GM21515 (cell line): Measurements from ENCODE around the gene MTF1.

ENCODE experiments used
- ATAC-seq: cut with Tn5 transposase; IDR thresholded peaks from one replicate; pipeline ENCODE4 v1.9.1; 2021; ENCODE audit not compliant: unreplicated experiment

Gene MTF1

DNA sequence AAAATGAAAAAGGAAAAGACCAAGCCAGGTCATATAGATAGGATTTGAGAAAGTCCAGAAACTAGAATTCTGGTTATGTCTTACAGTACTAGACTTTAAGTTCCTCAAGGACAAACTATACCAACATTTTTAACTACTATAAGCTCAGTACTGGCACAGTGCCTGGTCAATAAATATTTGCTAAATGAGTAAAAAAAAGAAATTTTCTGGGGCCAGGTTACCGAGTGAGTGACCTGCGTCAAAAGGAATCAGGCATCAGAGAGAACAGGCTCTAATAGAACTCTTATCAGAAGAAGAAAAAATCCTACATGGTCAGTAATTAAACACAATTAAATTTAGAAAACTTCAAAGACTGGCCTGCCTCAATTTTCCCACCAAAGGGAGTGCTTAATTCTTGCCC, 27.6 kb downstream of the MTF1 start:
- ATAC-seq: no peak

DNA sequence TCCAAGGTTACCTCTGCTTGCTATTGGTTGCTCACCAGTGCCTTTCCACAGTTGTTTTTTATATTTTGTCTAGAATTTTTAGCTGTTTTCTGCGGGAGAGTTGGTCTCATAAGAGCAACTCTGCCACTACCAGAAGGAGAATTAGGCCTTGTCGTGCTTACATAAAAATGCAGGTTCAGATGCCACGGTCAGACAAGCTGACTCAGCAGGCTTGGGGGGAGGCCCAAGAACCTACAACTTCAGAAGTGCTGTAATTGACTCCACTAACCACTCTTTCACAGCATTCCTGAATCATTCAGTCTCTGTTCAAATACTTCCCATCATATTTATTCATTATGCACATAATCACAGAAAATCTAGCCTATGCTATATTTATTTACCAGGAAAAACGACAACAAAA, 28.3 kb downstream of the MTF1 start:
- ATAC-seq: no peak

DNA sequence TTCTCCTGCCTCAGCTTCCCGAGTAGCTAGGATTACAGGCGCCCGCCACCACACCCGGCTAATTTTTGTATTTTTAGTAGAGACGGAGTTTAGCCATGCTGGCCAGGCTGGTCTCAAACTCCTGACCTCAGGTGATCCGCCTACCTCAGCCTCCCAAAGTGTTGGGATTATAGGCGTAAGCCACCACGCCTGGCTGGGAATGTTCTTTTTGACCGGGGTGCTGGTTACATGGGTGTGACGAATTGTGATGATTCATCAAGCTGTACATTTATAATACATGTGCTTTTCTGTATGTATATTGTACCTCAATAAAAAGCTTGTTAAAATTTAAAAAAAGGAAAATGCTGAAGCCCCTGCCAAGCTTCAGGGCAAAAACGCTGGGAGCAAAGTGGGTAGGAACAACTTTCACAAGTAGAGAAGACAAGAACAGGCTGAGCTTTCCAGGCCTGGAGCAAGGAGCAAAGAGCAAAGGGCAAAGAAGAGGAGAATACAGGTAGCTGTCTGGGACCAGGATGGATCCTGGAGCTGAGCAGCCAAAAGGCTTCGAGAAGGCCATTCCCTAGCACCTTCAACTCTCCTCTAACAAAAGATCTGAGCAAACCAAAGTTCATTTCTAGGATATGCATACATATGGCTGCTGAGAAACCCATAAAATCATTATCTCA, 30.9 kb downstream of the MTF1 start:
- ATAC-seq: no peak

DNA sequence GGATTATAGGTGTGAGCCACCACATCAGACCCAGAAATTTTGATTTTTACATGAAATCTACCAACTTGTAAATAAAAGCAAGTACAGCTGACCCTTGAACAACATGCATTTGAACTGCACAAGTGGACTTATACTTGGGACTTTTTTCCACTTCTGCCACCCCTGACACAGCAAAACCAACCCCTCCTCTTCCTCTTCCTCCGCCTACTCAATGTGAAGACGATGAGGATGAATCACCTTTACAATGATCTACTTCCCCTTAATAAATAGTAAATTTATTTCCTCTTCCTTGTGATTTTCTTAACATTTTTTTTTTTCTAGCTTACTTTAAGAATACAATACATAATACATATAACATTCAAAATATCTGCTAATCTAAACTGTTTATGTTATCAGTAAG, 33.9 kb downstream of the MTF1 start:
- no peak for ATAC-seq

DNA sequence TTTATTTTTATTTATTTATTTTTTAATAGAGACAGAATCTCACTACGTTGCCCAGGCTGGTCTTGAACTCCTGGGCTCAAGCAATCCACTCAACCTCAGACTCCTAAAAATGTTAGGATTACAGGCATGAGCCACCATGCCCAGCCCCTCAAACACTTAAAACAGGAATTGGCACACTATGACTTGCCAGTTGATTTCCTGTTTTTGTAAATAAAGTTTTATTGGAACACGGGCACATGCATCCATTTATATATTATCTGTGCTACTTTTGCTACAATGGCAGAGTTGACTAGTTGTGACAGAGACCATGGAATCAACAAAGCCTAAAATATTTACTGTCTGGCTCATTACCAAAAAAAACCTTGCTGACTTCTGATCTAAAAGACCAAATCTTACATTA, 35.4 kb downstream of the MTF1 start:
- ATAC-seq: no peak

DNA sequence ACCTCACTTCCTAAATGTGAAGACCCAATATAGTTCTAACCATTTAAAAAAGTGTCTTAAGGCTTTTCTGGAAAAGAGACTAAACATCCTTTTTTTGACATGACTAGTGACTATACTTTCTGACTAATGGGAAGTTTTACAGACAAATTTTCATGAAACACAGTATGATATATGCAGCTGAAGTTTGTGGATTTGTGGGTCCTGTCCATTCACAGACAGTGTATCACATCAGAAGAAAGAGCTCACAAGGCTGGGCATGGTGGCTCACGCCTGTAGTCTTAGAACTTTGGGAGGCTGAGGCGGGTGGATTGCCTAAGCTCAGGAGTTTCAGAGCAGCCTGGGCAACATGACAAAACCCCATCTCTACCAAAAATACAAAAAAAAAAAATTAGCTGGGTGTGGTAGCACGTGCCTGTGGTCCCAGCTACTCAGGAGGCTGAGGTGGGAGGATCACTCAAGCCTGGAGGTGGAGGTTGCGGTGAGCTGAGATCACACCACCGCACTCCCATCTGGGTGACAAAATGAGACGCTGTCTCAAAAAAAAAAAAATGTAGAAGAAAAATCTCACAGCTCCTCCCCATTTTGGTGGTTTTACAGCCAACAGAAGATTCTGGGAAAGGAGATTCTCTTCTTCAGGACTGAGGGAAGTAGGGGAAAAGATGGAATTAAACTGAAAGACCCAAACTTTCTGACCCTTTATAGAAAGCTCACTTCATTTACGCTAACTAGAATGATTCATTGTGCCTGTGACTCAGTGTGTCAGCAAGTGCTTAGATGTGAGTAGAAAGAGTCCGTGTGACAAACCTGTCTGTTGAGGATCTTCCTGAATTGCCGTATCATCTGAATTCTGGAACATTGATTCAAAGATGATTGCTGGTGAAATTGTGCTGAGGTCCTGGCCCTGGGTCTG, 36.2 kb downstream of the MTF1 start:
- no peak for ATAC-seq

DNA sequence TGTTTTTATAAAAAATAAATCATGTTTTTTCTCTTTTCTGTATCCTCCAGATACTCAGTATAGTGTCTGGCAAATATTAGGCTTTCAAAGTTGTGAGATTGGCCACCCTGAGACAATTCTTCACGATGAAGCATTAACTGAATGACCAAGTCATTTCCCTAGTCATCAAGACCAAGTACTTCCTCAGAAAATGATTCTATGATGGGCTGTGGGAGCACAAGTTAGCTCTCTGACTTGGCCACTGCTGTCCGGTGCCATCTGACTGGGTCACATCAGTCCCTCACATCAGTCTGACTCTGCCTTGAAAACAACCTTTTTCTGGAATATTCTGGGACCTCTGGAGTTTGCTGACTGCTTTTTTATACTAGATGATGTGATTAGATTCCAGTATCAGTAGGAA, 37.9 kb downstream of the MTF1 start:
- ATAC-seq: no peak

DNA sequence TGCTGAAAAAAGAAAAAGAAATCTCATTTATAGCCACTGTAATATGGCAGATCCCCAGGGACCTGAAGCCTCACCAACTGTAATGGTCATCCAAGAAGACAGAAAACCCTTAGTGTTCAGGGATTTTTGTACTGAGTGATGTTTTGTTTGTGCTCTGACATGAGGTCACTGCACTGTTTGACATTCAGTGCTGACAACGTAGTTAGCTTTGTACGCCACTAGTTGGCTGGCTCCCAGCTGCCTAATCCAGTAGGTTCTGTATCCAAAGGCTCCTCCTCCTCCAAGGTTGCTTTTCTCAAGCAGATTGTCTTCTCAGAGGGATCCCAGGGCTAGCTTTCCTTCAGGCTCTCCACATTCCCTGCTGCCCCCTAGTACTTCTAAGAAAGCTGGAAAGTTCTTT, 41.9 kb downstream of the MTF1 start:
- no peak for ATAC-seq

DNA sequence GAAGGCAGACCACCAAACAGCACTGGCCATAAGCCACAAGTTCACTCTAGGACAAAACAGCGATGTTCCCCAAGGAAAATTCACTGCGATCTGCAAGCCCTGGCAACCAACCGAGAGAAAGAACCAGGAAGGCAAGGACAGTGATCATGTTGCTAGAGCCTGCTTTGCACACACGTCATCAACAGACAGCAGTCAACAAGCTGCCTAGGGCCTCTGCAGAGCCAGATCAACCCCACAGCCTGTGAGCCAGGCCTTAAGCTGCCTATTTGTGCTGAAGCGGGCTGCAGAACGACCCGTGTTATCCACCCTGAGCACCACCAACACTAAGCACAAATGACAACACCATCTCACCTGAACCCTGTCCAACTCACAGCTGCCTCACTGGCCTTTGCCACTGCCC, 45.1 kb downstream of the MTF1 start:
- no peak for ATAC-seq

DNA sequence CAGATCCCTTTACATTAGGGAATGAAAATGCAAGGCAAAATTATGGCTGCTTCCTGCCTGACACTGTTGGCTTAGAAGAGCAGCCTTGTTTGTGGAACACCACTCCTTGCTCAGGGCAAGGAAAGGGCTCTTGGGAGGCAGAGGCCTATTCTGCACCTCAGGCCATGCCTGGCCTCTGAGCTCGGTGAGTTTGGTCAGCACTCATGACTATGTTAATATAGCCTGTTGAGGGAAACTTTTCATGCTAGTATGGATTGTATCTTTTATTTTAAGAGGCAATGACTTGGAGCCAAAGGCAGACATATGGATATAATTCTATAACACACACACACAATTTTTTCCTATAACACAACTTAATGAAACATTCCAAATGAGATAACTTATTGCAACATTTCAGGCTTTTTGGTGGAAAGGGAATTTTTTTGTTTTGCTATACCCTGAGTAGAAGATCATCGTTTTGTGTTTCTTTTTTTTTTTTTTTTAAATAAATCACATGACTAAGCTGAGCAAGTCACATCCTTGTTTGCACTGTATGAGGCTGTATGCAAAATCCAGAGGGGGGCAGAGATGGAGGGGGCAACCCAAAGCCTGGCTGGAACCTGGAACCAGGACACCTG, 45.8 kb downstream of the MTF1 start:
- no peak for ATAC-seq

DNA sequence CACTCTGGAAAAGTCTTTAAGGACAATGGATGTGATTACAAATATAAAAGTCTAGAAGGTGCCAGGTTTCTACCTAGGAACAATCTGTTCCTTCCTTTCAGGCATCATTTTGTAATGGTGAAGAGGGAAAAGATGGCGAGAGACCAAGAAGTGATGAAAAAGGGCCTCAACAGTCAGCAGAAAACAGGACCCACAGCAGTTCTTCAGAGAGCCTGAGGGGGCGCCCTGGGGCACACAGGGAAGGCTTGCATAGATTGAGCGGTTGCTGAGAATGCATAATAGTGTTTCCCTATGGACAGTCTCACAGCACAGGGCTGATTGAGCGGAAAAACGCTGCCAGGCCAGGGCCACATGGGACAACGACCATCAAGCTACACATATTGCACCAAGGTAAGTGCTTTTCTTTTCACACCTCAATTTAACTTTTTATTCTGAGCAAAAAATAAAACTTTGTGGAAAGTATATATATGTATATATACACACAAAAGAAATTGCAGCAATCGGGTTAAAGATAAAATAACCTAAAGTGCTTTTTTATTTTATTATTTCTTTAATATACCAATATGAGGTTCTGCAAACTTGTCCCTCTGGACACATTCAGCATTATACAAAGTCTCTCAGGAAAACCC, 48.3 kb downstream of the MTF1 start:
- ATAC-seq: no peak

DNA sequence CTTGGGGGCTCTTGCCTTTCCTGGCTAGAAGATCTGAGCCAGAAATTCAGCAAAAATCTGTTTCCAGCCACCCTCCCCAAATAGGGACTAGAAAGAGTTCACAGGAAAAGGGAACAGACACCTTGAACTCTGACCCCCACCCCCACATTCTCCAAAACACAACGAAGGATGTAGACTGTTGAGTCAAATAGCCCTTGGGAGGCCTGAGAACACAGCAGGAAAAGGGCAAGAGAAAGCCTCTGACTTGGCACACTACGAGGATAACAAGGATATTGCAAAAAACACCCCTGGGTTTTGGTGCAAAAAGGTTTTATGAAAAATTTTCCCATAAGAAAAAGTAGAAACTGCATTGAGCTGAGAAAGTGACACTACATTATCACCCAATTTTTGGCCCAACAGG, 49.5 kb downstream of the MTF1 start:
- no peak for ATAC-seq

DNA sequence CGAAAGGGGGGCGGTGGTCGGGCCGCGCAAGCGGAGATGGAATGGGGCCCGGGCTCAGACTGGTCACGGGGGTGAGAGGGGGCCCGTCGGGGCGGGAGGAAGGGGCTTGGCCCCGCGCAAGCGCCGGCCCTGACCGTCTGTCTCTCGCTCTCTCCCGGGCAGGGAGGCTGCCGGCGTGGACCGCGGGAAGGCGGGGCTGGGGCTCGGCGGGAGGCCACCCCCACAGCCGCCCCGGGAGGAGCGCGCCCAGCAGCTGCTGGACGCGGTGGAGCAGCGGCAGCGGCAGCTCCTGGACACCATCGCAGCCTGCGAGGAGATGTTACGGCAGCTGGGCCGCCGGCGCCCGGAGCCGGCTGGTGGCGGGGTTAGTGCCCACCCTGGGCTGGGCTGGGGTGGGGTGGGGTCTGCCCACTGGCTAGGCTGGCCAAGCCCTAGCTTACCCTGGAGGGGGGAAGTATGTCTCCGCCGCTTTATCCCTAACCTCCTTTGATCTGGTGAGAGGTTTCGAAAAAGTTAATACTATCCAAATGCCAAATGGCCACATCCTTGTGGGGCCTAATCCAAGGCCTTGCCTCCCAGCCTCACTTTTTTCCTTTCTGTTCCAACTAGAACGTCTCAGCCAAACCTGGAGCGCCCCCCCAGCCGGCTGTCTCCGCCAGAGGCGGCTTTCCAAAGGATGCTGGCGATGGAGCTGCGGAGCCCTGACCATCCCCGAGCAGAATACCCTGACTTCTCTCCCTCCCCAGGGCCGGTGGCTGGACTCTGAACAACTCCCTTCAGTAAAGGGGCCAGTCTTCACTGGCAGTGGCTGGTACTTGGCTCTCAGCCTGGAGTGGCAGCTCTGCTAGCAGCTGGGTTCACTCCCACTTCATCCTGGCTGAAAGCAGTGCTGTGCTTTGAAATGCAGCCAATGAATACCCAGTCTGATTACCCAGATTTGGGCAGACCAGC, 50.7 kb downstream of the MTF1 start:
- peak; percentile 32 for ATAC-seq

DNA sequence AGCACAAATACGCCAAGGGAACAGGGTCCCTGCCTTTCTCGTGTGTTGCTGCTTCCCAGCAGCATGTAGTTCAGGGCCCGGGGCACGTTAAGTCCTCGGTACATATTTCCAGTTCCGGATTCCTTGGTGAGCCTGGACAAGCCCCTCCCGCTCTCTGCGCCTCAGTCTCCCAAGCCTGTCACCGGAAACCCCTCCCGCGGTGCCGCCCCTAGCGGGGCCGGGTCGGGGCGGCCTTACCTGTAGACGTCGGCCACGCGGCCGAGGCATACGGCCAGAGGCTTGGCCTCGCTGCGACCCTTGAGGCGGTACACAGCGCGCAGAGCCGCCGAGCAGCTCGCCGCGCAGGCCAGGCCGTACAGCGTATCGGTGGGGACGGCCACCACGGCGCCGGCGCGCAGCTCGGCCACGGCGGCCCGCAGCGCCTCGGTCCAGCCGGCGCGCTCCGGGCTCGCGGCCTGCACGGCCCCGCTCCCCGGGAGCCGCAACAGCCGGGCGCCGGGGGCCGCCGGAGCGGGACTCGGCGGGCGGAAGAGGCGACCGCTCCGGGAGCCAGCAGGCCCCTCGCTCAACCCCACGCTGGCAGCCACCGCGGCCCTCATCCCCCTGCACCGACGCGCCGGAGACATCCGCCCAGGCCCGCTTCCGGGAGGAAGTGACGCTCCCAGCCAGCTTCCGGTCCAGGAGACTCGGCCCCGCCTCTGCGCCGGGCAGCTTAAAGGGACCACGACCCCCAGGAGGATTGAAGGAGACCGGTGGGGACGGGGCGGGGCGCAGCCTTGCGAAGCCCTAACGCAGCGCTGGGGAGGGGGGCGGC, 51.6 kb downstream of the MTF1 start, which contains the start of the genes C1orf122 and YRDC:
TSS of gene C1orf122 (plus strand) at position 236 of the 814 bp plus-strand sequence. CDS start 615 bp downstream, outside the sequence.
TSS of gene YRDC (minus strand) at position 654 of the 814 bp plus-strand sequence. CDS start at position 626, 28 bp downstream.
- ATAC-seq: peak; percentile 84

DNA sequence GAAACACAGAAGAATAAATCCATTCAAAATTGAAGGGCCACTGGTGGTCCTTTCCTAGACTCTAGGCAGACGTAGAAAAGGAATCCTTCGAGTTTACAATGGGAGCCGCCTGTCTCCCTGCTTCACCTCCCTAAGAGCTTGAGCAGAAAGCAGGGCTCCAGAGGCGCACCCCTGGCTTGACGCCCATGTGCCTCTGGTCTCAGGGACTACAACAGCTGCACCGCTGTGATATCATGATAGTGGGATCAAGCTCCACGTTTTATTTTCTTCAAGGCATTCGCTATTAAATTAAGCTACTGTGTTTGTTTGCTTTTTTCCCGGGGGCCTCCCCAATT, 52.2 kb downstream of the MTF1 start:
- ATAC-seq: no peak

DNA sequence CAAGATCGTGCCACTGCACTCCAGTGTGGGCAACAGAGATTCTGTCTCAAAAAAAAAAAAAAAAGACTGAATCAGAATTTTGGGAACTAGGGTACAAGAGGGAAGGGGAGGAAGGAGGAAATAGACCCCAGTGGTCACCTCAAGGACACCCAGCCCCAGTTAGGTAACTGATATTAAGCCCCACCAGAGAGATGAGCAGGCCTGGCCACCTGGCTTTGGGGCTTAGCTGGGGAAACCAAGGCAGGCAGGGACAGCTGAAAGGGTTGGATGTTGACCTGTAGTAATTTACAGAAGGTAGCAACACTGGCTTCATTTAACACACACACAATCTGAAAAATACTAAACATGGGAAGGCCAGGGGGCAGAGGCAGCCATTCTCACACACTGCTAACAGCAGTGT, 57.0 kb downstream of the MTF1 start:
- no peak for ATAC-seq

DNA sequence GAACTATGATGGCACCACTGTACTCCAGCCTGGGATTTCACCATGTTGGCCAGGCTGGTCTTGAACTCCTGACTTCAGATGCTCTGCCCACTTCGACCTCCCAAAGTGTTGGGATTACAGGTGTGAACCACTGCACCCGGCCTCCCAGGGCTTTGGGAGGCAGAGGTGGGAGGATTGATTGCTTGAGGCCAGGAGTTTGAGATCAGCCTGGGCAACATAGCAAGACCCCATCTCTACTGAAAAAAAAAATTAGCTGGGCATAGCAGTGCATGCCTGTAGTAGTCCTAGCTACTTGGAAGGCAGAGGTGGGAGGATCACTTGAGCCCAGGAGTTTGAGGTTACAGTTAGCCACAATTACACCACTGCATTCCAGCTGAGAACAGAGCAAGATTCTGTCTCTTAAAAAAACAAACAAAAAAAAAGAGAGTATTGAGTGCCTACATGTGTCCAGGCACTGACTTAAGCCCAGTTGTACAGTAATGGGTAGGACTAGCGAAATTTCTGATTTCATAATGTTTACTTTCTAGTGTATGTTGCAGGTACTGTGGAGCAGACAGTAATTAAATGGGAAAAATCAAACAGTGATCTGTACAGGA, 61.5 kb downstream of the MTF1 start:
- ATAC-seq: no peak

DNA sequence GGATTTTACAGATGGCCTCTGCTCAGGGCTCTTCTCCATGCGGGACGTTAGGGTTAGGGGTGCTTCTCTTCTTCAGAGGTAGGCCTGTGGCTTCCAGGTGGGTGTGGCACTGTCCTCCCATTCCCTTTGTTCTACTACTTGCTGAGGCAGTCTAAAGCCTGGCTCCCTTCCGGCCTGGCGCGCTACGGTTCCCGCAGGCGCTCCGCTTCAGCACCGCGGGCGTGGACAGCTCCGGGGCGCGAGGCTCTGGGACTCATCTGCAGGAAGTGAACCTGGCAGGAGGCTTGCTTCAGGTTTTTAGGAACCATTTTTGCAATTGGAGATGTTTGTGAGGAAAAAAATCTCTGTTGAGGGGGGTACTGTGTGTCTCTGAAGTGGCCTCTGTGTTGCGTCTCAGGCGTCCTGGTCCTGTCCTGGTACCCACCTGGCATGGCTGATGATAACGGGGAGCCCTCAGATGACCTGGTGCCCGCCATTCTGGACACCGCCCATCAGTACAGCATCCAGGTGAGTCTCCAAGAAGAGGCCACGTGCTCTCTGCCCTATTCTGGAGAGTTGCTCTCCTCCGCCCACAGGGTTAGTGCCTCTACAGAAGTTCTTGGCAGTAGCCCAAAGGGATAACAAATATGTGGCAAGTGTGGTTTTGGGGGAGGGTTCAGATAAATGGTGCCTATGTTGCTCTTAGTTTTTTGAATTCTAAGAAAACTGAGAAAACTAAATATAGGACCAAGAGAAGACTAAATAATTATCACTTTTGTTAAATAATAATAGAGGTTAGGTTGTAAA, 63.9 kb downstream of the MTF1 start:
- ATAC-seq: no peak
